GM23248 (cell line): Measurements from ENCODE around the gene CAPN7.

Experiments used
- EZH2 ChIP-seq: fragments of 200-600 bp; sonication (generic); IDR thresholded peaks from 2 replicates; pipeline ENCODE4 v1.6.1; 2018; ENCODE audit warnings: antibody characterized with exemption, mild to moderate bottlenecking; ENCODE audit not compliant: insufficient read depth, poor library complexity, severe bottlenecking
- EZH2phosphoT487 ChIP-seq: fragments of 200-600 bp; sonication (generic); IDR thresholded peaks from 2 replicates; pipeline ENCODE4 v1.6.1; 2018; ENCODE audit warnings: antibody characterized with exemption, moderate library complexity, mild to moderate bottlenecking, low read depth; ENCODE audit not compliant: insufficient read depth

- TF ChIP-seq EZH2phosphoT487 (no peak), EZH2 (no peak)
Measured at GRCh38 chr3:15291589-15292541, 85.8 kb downstream of the CAPN7 start.
